Liver (tissue), 3 donors: Measurements from ENCODE around the gene COQ2.
"Not testable (repeated sequence)": the region's sequence is repeated elsewhere in the genome, so short reads cannot be mapped to it uniquely, and the experiment has no call there.

Source experiments
- EGR1 ChIP-seq, 2 donors: IDR thresholded peaks; 2 replicates each; pipeline ENCODE4 v1.6.1; 2016 to 2018; ENCODE audit warnings: antibody characterized with exemption in 2 of 2, low read depth in 2 of 2
- HNF4A ChIP-seq, 2 donors: conservative IDR thresholded peaks; 2 replicates each; pipeline ENCODE4 v1.6.1; 2016; ENCODE audit warnings: antibody characterized with exemption in 2 of 2, mild to moderate bottlenecking in 2 of 2
- JUND ChIP-seq, 2 donors: IDR thresholded peaks; 2 replicates each; pipeline ENCODE4 v1.6.1; 2016; ENCODE audit warnings: antibody characterized with exemption in 2 of 2
- RAD21 ChIP-seq, 2 donors: IDR thresholded peaks; 2 replicates each; pipeline ENCODE4 v1.6.1; 2016; ENCODE audit warnings: antibody characterized with exemption in 2 of 2, mild to moderate bottlenecking in 2 of 2
- RXRA ChIP-seq, 2 donors: IDR thresholded peaks; 2 replicates each; pipeline ENCODE4 v1.6.1; 2017 to 2018; ENCODE audit warnings: antibody characterized with exemption in 2 of 2, mild to moderate bottlenecking in 1 of 2
- SP1 ChIP-seq: IDR thresholded peaks from 2 replicates; pipeline ENCODE4 v1.6.1; 2018; ENCODE audit warnings: antibody characterized with exemption, mild to moderate bottlenecking
- TF ChIP-seq, protein P1 (sequence below): IDR thresholded peaks from 2 replicates; pipeline ENCODE4 v1.6.1; 2016; ENCODE audit warnings: antibody characterized with exemption, mild to moderate bottlenecking
- TF ChIP-seq, protein P2 (sequence below): IDR thresholded peaks from 2 replicates; pipeline ENCODE4 v1.6.1; 2016; ENCODE audit warnings: antibody characterized with exemption
- TF ChIP-seq, protein P3 (sequence below): fragments of 150-350 bp; IDR thresholded peaks from 2 replicates; pipeline ENCODE4 v1.5.1; 2017; ENCODE audit warnings: improper control_type of control experiment, low read depth, low read length; ENCODE audit not compliant: missing input control
- TF ChIP-seq, protein P4 (sequence below): IDR thresholded peaks from 2 replicates; pipeline ENCODE4 v1.6.1; 2016; ENCODE audit warnings: antibody characterized with exemption
- donor health status: healthy.
- donor health status: healthy.

- TF ChIP-seq, protein P1, sequence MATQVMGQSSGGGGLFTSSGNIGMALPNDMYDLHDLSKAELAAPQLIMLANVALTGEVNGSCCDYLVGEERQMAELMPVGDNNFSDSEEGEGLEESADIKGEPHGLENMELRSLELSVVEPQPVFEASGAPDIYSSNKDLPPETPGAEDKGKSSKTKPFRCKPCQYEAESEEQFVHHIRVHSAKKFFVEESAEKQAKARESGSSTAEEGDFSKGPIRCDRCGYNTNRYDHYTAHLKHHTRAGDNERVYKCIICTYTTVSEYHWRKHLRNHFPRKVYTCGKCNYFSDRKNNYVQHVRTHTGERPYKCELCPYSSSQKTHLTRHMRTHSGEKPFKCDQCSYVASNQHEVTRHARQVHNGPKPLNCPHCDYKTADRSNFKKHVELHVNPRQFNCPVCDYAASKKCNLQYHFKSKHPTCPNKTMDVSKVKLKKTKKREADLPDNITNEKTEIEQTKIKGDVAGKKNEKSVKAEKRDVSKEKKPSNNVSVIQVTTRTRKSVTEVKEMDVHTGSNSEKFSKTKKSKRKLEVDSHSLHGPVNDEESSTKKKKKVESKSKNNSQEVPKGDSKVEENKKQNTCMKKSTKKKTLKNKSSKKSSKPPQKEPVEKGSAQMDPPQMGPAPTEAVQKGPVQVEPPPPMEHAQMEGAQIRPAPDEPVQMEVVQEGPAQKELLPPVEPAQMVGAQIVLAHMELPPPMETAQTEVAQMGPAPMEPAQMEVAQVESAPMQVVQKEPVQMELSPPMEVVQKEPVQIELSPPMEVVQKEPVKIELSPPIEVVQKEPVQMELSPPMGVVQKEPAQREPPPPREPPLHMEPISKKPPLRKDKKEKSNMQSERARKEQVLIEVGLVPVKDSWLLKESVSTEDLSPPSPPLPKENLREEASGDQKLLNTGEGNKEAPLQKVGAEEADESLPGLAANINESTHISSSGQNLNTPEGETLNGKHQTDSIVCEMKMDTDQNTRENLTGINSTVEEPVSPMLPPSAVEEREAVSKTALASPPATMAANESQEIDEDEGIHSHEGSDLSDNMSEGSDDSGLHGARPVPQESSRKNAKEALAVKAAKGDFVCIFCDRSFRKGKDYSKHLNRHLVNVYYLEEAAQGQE = not testable (repeated sequence)
- TF ChIP-seq, protein P2, sequence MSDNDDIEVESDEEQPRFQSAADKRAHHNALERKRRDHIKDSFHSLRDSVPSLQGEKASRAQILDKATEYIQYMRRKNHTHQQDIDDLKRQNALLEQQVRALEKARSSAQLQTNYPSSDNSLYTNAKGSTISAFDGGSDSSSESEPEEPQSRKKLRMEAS = not testable (repeated sequence)
- not testable (repeated sequence) for TF ChIP-seq JUND (IDR thresholded peaks at IDR 0.05); RAD21 (IDR thresholded peaks at IDR 0.05); RXRA (IDR thresholded peaks at IDR 0.05); EGR1 (IDR thresholded peaks at IDR 0.05; ENCODE audit: low read depth in 2 of 2)
- TF ChIP-seq, protein P3, sequence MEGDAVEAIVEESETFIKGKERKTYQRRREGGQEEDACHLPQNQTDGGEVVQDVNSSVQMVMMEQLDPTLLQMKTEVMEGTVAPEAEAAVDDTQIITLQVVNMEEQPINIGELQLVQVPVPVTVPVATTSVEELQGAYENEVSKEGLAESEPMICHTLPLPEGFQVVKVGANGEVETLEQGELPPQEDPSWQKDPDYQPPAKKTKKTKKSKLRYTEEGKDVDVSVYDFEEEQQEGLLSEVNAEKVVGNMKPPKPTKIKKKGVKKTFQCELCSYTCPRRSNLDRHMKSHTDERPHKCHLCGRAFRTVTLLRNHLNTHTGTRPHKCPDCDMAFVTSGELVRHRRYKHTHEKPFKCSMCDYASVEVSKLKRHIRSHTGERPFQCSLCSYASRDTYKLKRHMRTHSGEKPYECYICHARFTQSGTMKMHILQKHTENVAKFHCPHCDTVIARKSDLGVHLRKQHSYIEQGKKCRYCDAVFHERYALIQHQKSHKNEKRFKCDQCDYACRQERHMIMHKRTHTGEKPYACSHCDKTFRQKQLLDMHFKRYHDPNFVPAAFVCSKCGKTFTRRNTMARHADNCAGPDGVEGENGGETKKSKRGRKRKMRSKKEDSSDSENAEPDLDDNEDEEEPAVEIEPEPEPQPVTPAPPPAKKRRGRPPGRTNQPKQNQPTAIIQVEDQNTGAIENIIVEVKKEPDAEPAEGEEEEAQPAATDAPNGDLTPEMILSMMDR = not testable (repeated sequence)
- TF ChIP-seq HNF4A (conservative IDR thresholded peaks at IDR 0.05) = peak; percentile 57 to 72
- TF ChIP-seq SP1 = peak; percentile 14
- TF ChIP-seq, protein P4, sequence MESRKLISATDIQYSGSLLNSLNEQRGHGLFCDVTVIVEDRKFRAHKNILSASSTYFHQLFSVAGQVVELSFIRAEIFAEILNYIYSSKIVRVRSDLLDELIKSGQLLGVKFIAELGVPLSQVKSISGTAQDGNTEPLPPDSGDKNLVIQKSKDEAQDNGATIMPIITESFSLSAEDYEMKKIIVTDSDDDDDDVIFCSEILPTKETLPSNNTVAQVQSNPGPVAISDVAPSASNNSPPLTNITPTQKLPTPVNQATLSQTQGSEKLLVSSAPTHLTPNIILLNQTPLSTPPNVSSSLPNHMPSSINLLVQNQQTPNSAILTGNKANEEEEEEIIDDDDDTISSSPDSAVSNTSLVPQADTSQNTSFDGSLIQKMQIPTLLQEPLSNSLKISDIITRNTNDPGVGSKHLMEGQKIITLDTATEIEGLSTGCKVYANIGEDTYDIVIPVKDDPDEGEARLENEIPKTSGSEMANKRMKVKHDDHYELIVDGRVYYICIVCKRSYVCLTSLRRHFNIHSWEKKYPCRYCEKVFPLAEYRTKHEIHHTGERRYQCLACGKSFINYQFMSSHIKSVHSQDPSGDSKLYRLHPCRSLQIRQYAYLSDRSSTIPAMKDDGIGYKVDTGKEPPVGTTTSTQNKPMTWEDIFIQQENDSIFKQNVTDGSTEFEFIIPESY = not testable (repeated sequence)
Measured at GRCh38 chr4:83290059-83290774, 5.6 kb upstream of the COQ2 start.
